ENCODE results near the gene THG1L. TPM values are rescaled to one million over a fixed set of nuclear protein-coding genes. Genes with fewer than 3 reads are reported as not detected.
"Not testable (repeated sequence)": the region's sequence is repeated elsewhere in the genome, so short reads cannot be mapped to it uniquely, and the experiment has no call there.

The THG1L gene
- total RNA-seq, 1 donor from 2014 or later, result 17.8 TPM

GRCh38 chr5:157727858-157728257, 3.4 kb upstream of the THG1L start:
- DNase-seq, result not testable (repeated sequence)

- no peak for DNase-seq
Measured at GRCh38 chr5:157729858-157730257, 1.4 kb upstream of the THG1L start.

GRCh38 chr5:157730900-157731271, 334 bp upstream of the THG1L start:
- no peak for DNase-seq

GRCh38 chr5:157732130-157732514, 902 bp downstream of the THG1L start:
- no peak for DNase-seq

- DNase-seq, result no peak
Measured at GRCh38 chr5:157732596-157733262, 1.5 kb downstream of the THG1L start.

GRCh38 chr5:157734436-157734835, 3.2 kb downstream of the THG1L start:
- no peak for DNase-seq

- no peak for DNase-seq
Measured at GRCh38 chr5:157735991-157736390, 4.8 kb downstream of the THG1L start.

- DNase-seq, result no peak
Measured at GRCh38 chr5:157739388-157740228, 8.4 kb downstream of the THG1L start.

GRCh38 chr5:157740229-157740610, 9.0 kb downstream of the THG1L start:
- no peak for DNase-seq

- no peak for DNase-seq
Measured at GRCh38 chr5:157741131-157741530, 9.9 kb downstream of the THG1L start.

- peak; percentile 82 for DNase-seq
Measured at GRCh38 chr5:157743163-157744050, 12.2 kb downstream of the THG1L start, which contains the start of gene LSM11. Gene LSM11 (plus strand): TSS chr5:157743712. CDS start chr5:157743751, 39 bp downstream.

- no peak for DNase-seq
Measured at GRCh38 chr5:157744051-157745011, 13.1 kb downstream of the THG1L start.

- DNase-seq, result no peak
Measured at GRCh38 chr5:157745041-157745456, 13.8 kb downstream of the THG1L start.

GRCh38 chr5:157747173-157747740, 16.0 kb downstream of the THG1L start:
- DNase-seq, result no peak

- DNase-seq, result no peak
Measured at GRCh38 chr5:157747766-157748700, 16.8 kb downstream of the THG1L start.

- no peak for DNase-seq
Measured at GRCh38 chr5:157748760-157749461, 17.7 kb downstream of the THG1L start.

- DNase-seq, result no peak
Measured at GRCh38 chr5:157749462-157749799, 18.2 kb downstream of the THG1L start.

GRCh38 chr5:157750320-157750719, 19.1 kb downstream of the THG1L start:
- no peak for DNase-seq

- no peak for DNase-seq
Measured at GRCh38 chr5:157756122-157756521, 24.9 kb downstream of the THG1L start.
